ENCODE data around the gene DAGLA.

DAGLA gene

DNA sequence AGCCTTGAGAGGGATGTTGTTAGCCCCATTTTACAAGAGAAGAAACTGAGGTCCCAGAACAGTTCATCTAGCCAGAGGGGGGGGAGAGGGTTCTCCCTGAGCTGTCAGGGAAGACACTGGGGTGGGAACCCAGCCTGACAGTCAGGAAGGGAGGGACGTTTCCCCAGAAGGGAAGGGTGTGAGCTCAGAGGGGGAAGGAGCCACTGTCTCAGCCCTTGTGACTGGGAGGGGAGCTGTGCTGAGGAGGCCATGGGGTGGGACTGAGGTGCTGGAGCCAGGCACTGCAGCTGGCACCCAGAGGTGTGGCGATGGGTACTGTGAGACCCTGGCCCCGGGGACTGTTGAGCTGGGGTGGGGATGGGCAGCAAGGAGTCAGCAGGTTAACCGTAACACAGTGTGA, 35.7 kb downstream of the DAGLA start:
- H3K36me3 ChIP-seq (ENCODE audit: insufficient read depth, low read length) = no peaks in the 10 kb centered on the region
- H3K27me3 ChIP-seq (ENCODE audit: insufficient read depth, low read length) = 0 out of 2 replicates have a peak, but pooled peaks cover 4% of the 10 kb centered on the region
- H2AFZ ChIP-seq (ENCODE audit: low read length) = no peak overlapping the region
- H3K27ac ChIP-seq (ENCODE audit: low read depth, low read length, poor library complexity, severe bottlenecking) = no peak overlapping the region
- H3K4me3 ChIP-seq (ENCODE audit: low read depth, low read length, poor library complexity, severe bottlenecking) = no peak overlapping the region
- H3K9ac ChIP-seq (ENCODE audit: low read length) = no peak overlapping the region
- TF ChIP-seq, protein P1, sequence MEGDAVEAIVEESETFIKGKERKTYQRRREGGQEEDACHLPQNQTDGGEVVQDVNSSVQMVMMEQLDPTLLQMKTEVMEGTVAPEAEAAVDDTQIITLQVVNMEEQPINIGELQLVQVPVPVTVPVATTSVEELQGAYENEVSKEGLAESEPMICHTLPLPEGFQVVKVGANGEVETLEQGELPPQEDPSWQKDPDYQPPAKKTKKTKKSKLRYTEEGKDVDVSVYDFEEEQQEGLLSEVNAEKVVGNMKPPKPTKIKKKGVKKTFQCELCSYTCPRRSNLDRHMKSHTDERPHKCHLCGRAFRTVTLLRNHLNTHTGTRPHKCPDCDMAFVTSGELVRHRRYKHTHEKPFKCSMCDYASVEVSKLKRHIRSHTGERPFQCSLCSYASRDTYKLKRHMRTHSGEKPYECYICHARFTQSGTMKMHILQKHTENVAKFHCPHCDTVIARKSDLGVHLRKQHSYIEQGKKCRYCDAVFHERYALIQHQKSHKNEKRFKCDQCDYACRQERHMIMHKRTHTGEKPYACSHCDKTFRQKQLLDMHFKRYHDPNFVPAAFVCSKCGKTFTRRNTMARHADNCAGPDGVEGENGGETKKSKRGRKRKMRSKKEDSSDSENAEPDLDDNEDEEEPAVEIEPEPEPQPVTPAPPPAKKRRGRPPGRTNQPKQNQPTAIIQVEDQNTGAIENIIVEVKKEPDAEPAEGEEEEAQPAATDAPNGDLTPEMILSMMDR (IDR thresholded peaks at IDR 0.05; ENCODE audit: low read length) = no peak
- TF ChIP-seq EZH2 (IDR thresholded peaks at IDR 0.05; ENCODE audit: borderline replicate concordance, low read length) = no peak
- H3K9me3 ChIP-seq (ENCODE audit: low read length) = no peaks in the 10 kb centered on the region
- no peaks in the 10 kb centered on the region for H4K20me1 ChIP-seq (ENCODE audit: insufficient read depth, low read length)
- no peak overlapping the region for H3K4me2 ChIP-seq (ENCODE audit: low read length)
- H3K4me1 ChIP-seq (ENCODE audit: insufficient read depth, low read length, severe bottlenecking) = no peaks in the 10 kb centered on the region
- no peaks in the 10 kb centered on the region for H3K79me2 ChIP-seq (ENCODE audit: insufficient read depth, low read length)
- H3K9me2 ChIP-seq (ENCODE audit: low read depth, low read length) = no peaks in the 10 kb centered on the region
- H3F3A ChIP-seq (ENCODE audit: insufficient read depth, low read length) = no peaks in the 10 kb centered on the region

DNA sequence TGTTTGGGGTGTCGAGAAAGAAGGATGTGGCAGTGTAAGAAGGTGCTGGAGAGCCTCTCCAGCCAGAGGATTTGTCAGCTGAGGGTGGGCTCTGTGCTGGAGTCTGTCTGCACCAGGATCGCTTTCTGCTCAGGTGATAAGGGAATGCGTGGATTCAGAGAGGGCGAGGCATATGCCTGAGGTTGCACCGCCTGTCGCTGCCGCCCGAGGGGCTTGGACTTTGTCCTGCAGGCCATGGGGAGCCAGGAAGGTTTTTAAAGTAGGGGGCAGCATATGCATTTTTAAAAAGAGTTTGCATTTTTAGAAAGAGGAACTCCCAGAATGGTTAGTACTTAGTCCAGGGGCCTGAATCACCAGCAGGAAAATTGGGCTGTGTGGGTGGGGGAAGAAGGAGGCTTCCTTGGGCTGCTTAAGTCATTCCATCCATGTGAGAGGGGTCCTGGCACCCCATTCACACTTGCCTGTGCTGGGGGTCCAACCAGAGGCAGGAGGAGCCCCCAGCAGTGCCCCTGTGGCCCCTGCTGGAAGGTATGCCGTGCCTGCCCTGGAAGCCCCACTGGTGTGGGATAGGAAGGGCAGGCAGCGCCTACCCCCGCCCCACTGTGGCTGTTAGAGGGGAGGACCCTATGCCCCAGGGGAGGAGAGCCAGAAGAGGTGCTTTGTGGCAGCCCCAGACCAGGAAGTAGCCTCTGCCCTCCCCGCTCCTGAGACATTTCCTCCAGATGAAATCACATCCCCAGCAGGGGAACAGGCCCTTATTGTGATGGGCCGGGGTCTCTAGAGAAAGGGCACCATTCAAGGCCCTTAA, 36.5 kb downstream of the DAGLA start:
- H3K27ac ChIP-seq (ENCODE audit: low read depth, low read length, poor library complexity, severe bottlenecking) = no peak overlapping the region
- H3K27me3 ChIP-seq (ENCODE audit: insufficient read depth, low read length) = 0 out of 2 replicates have a peak, but pooled peaks cover 4% of the 10 kb centered on the region
- H3K9ac ChIP-seq (ENCODE audit: low read length) = no peak overlapping the region
- no peak overlapping the region for H2AFZ ChIP-seq (ENCODE audit: low read length)
- no peak for TF ChIP-seq EZH2 (IDR thresholded peaks at IDR 0.05; ENCODE audit: borderline replicate concordance, low read length)
- TF ChIP-seq, protein P1 (IDR thresholded peaks at IDR 0.05; ENCODE audit: low read length) = no peak
- no peaks in the 10 kb centered on the region for H3K4me1 ChIP-seq (ENCODE audit: insufficient read depth, low read length, severe bottlenecking)
- no peak overlapping the region for H3K4me2 ChIP-seq (ENCODE audit: low read length)
- H3K79me2 ChIP-seq (ENCODE audit: insufficient read depth, low read length) = no peaks in the 10 kb centered on the region
- H3K9me3 ChIP-seq (ENCODE audit: low read length) = no peaks in the 10 kb centered on the region
- H3K36me3 ChIP-seq (ENCODE audit: insufficient read depth, low read length) = no peaks in the 10 kb centered on the region
- H3K9me2 ChIP-seq (ENCODE audit: low read depth, low read length) = no peaks in the 10 kb centered on the region
- no peak overlapping the region for H3K4me3 ChIP-seq (ENCODE audit: low read depth, low read length, poor library complexity, severe bottlenecking)
- no peaks in the 10 kb centered on the region for H4K20me1 ChIP-seq (ENCODE audit: insufficient read depth, low read length)
- no peaks in the 10 kb centered on the region for H3F3A ChIP-seq (ENCODE audit: insufficient read depth, low read length)

GRCh38 chr11:61717286-61718033, 37.3 kb downstream of the DAGLA start:
- Histone ChIP-seq H3K9ac (ENCODE audit: low read length) (no peak overlapping the region), H3K4me1 (ENCODE audit: insufficient read depth, low read length, severe bottlenecking) (no peaks in the 10 kb centered on the region), H3K79me2 (ENCODE audit: insufficient read depth, low read length) (no peaks in the 10 kb centered on the region), H3K9me3 (ENCODE audit: low read length) (no peaks in the 10 kb centered on the region), H3K27me3 (ENCODE audit: insufficient read depth, low read length) (0 out of 2 replicates have a peak, but pooled peaks cover 4% of the 10 kb centered on the region), H3F3A (ENCODE audit: insufficient read depth, low read length) (no peaks in the 10 kb centered on the region), H3K36me3 (ENCODE audit: insufficient read depth, low read length) (no peaks in the 10 kb centered on the region), H3K9me2 (ENCODE audit: low read depth, low read length) (no peaks in the 10 kb centered on the region), H4K20me1 (ENCODE audit: insufficient read depth, low read length) (no peaks in the 10 kb centered on the region), H3K4me2 (ENCODE audit: low read length) (no peak overlapping the region), H3K27ac (ENCODE audit: low read depth, low read length, poor library complexity, severe bottlenecking) (no peak overlapping the region), H3K4me3 (ENCODE audit: low read depth, low read length, poor library complexity, severe bottlenecking) (no peak overlapping the region), H2AFZ (ENCODE audit: low read length) (no peak overlapping the region)
- no peak for TF ChIP-seq EZH2 (IDR thresholded peaks at IDR 0.05; ENCODE audit: borderline replicate concordance, low read length)
- TF ChIP-seq, protein P1 (IDR thresholded peaks at IDR 0.05; ENCODE audit: low read length) = no peak

All from OCI-LY1 (cell line).